ENCODE data around the gene DIP2A. TPM values are rescaled to one million over a fixed set of nuclear protein-coding genes. Genes with fewer than 3 reads are reported as not detected.

DIP2A gene, protein sequence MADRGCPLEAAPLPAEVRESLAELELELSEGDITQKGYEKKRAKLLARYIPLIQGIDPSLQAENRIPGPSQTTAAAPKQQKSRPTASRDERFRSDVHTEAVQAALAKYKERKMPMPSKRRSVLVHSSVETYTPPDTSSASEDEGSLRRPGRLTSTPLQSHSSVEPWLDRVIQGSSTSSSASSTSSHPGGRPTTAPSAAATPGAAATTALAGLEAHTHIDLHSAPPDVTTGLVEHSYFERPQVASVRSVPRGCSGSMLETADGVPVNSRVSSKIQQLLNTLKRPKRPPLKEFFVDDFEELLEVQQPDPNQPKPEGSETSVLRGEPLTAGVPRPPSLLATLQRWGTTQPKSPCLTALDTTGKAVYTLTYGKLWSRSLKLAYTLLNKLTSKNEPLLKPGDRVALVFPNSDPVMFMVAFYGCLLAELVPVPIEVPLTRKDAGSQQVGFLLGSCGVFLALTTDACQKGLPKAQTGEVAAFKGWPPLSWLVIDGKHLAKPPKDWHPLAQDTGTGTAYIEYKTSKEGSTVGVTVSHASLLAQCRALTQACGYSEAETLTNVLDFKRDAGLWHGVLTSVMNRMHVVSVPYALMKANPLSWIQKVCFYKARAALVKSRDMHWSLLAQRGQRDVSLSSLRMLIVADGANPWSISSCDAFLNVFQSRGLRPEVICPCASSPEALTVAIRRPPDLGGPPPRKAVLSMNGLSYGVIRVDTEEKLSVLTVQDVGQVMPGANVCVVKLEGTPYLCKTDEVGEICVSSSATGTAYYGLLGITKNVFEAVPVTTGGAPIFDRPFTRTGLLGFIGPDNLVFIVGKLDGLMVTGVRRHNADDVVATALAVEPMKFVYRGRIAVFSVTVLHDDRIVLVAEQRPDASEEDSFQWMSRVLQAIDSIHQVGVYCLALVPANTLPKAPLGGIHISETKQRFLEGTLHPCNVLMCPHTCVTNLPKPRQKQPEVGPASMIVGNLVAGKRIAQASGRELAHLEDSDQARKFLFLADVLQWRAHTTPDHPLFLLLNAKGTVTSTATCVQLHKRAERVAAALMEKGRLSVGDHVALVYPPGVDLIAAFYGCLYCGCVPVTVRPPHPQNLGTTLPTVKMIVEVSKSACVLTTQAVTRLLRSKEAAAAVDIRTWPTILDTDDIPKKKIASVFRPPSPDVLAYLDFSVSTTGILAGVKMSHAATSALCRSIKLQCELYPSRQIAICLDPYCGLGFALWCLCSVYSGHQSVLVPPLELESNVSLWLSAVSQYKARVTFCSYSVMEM (N-terminal part only)
- 41.0 TPM for total RNA-seq
- long read RNA-seq, full-length matches to known transcripts, result 6 of 45 reads
- long read RNA-seq, partial matches to known transcripts, result 18 of 45 reads
- long read RNA-seq, other reads (novel, unspliced or antisense), result 21 of 45 reads

- Histone ChIP-seq H3K4me1 (peaks cover 43% of the 10 kb centered on the region), H3K4me3 (peak within 1 kb of the TSS; percentile 95), H3K27me3 (ENCODE audit: low read depth) (no peaks in the 10 kb centered on the region), H3K9me3 (no peaks in the 10 kb centered on the region), H3K36me3 (peaks cover 5% of the 10 kb centered on the region), H3K27ac (peak within 1 kb of the TSS; percentile 94)
- TF ChIP-seq, protein P1, sequence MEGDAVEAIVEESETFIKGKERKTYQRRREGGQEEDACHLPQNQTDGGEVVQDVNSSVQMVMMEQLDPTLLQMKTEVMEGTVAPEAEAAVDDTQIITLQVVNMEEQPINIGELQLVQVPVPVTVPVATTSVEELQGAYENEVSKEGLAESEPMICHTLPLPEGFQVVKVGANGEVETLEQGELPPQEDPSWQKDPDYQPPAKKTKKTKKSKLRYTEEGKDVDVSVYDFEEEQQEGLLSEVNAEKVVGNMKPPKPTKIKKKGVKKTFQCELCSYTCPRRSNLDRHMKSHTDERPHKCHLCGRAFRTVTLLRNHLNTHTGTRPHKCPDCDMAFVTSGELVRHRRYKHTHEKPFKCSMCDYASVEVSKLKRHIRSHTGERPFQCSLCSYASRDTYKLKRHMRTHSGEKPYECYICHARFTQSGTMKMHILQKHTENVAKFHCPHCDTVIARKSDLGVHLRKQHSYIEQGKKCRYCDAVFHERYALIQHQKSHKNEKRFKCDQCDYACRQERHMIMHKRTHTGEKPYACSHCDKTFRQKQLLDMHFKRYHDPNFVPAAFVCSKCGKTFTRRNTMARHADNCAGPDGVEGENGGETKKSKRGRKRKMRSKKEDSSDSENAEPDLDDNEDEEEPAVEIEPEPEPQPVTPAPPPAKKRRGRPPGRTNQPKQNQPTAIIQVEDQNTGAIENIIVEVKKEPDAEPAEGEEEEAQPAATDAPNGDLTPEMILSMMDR (IDR thresholded peaks at IDR 0.05), result peak; percentile 14
- peak; percentile 98 for ATAC-seq
- intact Hi-C loops (cut with DNase I), result no loop called here
- peak; percentile 98 for DNase-seq
These were observed at the start of gene DIP2A for GRCh38 chr21:46458315-46459023. Gene DIP2A (plus strand): TSS chr21:46458891. CDS start chr21:46459132, 241 bp downstream.

DNA sequence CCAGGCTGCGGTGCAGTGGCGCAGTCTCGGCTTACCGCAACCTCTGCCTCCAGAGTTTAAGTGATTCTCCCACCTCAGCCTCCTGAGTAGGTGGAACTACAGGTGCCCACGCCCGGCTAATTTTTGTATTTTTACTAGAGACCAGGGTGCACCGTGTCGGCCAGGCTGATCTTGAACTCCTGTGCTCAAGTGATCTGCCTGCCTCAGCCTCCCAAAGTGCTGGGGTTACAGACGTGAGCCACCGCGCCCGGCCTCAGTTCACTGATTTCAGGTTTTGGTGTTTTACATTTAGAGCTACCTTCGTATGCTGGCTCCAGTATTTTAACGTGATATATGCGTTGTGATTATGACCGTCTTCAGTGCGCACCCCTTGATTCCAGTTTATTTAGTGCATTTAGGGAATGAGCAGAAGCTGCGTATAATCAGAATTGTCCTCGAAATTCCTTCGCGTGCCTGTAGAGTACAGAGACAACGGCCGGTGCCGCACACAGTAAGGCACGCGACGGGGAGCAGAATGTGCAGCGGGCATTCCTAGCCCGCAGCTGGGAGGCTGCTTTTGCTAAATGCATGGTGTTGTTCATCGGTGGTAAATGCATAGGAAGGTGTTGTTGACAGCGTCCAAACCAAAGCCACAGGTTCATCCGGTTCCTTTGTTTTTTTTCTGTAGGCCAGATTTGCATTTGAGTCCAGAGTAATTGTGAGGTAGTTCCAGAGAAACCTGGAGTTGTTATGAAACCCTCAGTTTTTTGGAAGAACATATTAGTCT lies 48.9 kb upstream of the DIP2A start:
- ATAC-seq, result no peak
- H3K27me3 ChIP-seq (ENCODE audit: low read depth), result no peaks in the 10 kb centered on the region
- no peaks in the 10 kb centered on the region for H3K9me3 ChIP-seq
- H3K4me3 ChIP-seq, result no peak overlapping the region
- peaks cover 47% of the 10 kb centered on the region for H3K36me3 ChIP-seq
- DNase-seq, result peak; percentile 12
- intact Hi-C loops (cut with DNase I), result no loop called here
- H3K4me1 ChIP-seq, result no peaks in the 10 kb centered on the region
- TF ChIP-seq, protein P1 (IDR thresholded peaks at IDR 0.05), result no peak
- no peak overlapping the region for H3K27ac ChIP-seq

GRCh38 chr21:46410516-46410915 lies 48.2 kb upstream of the DIP2A start:
- Histone ChIP-seq H3K27me3 (ENCODE audit: low read depth) (no peaks in the 10 kb centered on the region), H3K4me3 (no peak overlapping the region), H3K36me3 (peaks cover 42% of the 10 kb centered on the region), H3K4me1 (no peaks in the 10 kb centered on the region), H3K9me3 (no peaks in the 10 kb centered on the region), H3K27ac (no peak overlapping the region)
- intact Hi-C loops (cut with DNase I), result no loop called here
- no peak for ATAC-seq
- DNase-seq, result peak; percentile 13
- TF ChIP-seq, protein P1 (IDR thresholded peaks at IDR 0.05), result no peak

DNA sequence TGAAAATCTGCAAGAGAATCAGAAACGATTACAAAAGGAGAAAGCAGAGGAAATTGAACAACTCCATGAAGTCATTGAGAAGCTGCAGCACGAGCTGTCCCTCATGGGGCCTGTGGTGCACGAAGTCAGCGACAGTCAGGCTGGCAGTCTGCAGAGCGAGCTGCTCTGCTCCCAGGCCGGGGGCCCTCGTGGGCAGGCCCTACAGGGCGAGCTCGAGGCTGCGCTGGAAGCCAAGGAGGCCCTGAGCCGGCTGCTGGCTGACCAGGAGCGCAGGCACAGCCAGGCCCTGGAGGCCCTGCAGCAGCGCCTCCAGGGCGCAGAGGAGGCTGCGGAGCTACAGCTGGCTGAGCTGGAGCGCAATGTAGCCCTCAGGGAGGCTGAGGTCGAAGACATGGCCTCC lies 47.5 kb upstream of the DIP2A start:
- Histone ChIP-seq H3K4me3 (no peak overlapping the region), H3K36me3 (peaks cover 47% of the 10 kb centered on the region), H3K9me3 (no peaks in the 10 kb centered on the region), H3K27ac (no peak overlapping the region), H3K27me3 (ENCODE audit: low read depth) (no peaks in the 10 kb centered on the region), H3K4me1 (no peaks in the 10 kb centered on the region)
- ATAC-seq (peak in 1 of 2 donors; percentile 20), DNase-seq (peak; percentile 30)
- TF ChIP-seq, protein P1 (IDR thresholded peaks at IDR 0.05), result no peak
- intact Hi-C loops (cut with DNase I), result no loop called here
